Osteocyte (in vitro differentiated cells): ENCODE results near the gene CHAF1A. TPM values are rescaled to one million over a fixed set of nuclear protein-coding genes. Genes with fewer than 3 reads are reported as not detected.

Source experiments
- DNase-seq: peaks from one replicate; pipeline ENCODE4 v3.0.0; 2021; ENCODE audit warnings: mixed read lengths; ENCODE audit not compliant: unreplicated experiment; ENCODE audit errors: extremely low spot score
- H3K27ac Mint-ChIP-seq: one replicate; pipeline ENCODE4 v1.8.0; 2021; ENCODE audit warnings: mild to moderate bottlenecking, mixed read lengths; ENCODE audit not compliant: unreplicated experiment
- H3K27me3 Mint-ChIP-seq: one replicate; pipeline ENCODE4 v1.8.0; 2021; ENCODE audit warnings: mixed read lengths; ENCODE audit not compliant: unreplicated experiment
- H3K36me3 Mint-ChIP-seq: one replicate; pipeline ENCODE4 v1.8.0; 2021; ENCODE audit warnings: mixed read lengths; ENCODE audit not compliant: unreplicated experiment
- H3K4me1 Mint-ChIP-seq: one replicate; pipeline ENCODE4 v1.8.0; 2021; ENCODE audit warnings: mixed read lengths; ENCODE audit not compliant: unreplicated experiment
- H3K4me3 Mint-ChIP-seq: one replicate; pipeline ENCODE4 v1.8.0; 2021; ENCODE audit warnings: mild to moderate bottlenecking, moderate library complexity, mixed read lengths; ENCODE audit not compliant: unreplicated experiment
- H3K9me3 Mint-ChIP-seq: one replicate; pipeline ENCODE4 v1.8.0; 2021; ENCODE audit warnings: mixed read lengths; ENCODE audit not compliant: unreplicated experiment
- total RNA-seq: library from RNA; stranded (reverse); gene quantifications from 2 replicates; pipeline ENCODE4 v1.2.1, GENCODE V29; 2021
- TF ChIP-seq, protein P1 (sequence below): fragments of 200-600 bp; sonication (generic); IDR thresholded peaks from 2 replicates; pipeline ENCODE4 v1.5.0; 2021; ENCODE audit warnings: antibody characterized with exemption, mild to moderate bottlenecking, moderate library complexity

CHAF1A gene
- total RNA-seq, 1 donor from 2014 or later = 9.7 TPM

DNA sequence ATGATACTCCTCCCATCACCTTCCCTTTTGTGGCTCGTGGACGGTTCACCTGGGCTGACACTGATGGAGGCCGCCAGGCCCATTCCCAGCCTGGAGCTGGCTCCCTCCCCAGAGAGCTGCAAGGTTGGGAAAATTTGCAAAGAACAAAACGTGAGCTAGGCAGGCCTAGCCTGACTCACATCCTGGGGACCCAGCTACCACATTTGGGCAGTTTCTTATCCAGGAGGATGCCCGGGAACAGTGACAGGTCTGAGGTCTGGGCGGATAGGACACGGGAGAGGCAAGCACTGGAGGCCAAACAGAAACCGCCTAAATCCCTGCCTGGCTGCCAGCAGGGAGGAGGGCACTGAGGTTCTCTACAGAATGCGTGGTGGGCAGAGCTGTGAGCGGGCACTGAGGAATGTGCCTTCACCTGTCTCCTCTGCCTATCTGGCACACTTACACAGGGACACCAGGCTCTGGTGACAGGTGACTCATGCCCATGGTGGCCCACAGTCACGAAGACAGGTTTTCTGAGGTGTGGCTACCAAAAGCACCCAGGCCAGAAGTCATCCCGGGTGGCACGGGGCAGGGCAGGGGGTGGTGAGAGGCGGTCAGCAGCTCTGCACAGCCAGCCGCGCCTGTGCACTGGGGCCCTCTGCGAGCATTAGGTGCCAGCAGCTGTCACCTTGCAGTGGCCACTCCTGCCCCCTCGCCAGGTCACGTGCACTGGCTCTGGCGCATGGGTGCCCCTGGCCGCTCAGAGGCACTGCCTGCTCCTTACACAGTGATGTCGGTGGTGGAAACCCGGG lies 25.3 kb upstream of the CHAF1A start:
- H3K36me3 Mint-ChIP-seq = no peaks in the 10 kb centered on the region
- H3K27me3 Mint-ChIP-seq = no peaks in the 10 kb centered on the region
- H3K9me3 Mint-ChIP-seq = no peaks in the 10 kb centered on the region
- peaks cover 74% of the 10 kb centered on the region for H3K4me1 Mint-ChIP-seq
- H3K4me3 Mint-ChIP-seq = no peak overlapping the region
- DNase-seq = no peak
- peak overlapping the region; percentile 77 for H3K27ac Mint-ChIP-seq
- TF ChIP-seq, protein P1, sequence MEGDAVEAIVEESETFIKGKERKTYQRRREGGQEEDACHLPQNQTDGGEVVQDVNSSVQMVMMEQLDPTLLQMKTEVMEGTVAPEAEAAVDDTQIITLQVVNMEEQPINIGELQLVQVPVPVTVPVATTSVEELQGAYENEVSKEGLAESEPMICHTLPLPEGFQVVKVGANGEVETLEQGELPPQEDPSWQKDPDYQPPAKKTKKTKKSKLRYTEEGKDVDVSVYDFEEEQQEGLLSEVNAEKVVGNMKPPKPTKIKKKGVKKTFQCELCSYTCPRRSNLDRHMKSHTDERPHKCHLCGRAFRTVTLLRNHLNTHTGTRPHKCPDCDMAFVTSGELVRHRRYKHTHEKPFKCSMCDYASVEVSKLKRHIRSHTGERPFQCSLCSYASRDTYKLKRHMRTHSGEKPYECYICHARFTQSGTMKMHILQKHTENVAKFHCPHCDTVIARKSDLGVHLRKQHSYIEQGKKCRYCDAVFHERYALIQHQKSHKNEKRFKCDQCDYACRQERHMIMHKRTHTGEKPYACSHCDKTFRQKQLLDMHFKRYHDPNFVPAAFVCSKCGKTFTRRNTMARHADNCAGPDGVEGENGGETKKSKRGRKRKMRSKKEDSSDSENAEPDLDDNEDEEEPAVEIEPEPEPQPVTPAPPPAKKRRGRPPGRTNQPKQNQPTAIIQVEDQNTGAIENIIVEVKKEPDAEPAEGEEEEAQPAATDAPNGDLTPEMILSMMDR = no peak

DNA sequence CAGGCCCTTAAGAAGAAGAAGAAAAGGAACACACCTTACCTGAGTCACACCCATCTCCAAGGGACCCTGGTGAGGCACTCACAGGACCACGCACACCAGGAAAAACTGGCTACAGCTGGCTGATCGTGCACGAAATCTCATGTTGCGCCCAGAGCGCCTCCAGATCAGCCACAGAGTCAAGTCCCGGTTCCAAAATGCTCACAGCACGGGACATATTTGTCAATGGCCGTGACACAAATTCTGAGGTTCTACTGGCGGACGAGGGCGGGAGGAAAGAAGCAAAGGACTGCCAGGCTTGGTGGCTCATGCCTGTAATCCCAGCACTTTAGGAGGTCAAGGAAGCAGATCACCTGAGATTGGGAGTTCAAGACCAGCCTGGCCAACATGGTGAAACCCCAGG lies 23.6 kb upstream of the CHAF1A start:
- no peak overlapping the region for H3K27ac Mint-ChIP-seq
- H3K36me3 Mint-ChIP-seq = peaks cover 2% of the 10 kb centered on the region
- H3K27me3 Mint-ChIP-seq = no peaks in the 10 kb centered on the region

DNA sequence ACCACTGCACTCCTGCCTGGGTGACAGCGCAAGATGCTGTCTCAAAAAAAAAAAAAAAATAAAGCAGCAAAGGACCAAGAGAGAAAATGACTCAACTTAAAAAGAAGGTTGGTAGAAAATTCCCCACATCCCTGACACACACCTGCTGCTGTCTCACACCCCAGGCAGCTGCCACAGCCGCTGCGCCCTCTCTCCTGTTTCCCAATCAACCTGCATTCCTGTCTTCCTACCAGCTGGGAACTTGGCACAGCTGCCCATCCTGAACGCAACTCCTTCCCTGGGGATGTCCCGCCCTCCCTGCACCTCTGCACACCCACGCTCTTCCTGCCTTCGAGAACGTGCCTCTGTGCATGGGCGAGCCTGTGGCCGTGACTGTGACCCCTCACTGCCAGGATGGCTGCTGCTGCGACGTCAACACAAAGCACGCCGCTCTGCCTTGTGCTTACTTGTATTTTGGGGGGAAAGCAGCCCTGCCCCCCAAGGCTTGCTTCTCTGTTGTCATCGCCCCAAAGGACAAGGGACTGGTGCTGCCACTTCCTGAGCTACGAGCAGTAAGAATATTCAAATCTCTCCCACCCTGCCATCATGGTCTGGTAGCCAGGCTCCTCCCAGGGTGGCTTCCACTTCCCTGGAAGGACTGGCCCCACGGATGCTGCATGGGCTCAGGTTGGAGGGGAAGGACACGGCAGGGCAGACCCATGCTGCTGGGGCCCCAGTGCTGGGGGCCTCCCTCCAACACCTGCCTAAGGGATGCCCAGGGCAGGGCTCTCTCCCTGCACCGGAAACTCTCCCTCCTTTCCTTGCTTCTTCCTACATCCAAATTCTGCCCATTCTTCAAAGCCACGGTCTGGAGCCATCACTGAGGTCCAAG lies 22.8 kb upstream of the CHAF1A start:
- TF ChIP-seq, protein P1 = no peak
- Mint-ChIP-seq H3K27me3 (no peaks in the 10 kb centered on the region), H3K4me3 (no peak overlapping the region), H3K4me1 (peaks cover 51% of the 10 kb centered on the region), H3K9me3 (no peaks in the 10 kb centered on the region), H3K36me3 (peaks cover 2% of the 10 kb centered on the region), H3K27ac (peak overlapping the region; percentile 66)
- DNase-seq = no peak

More for the DNA sequence above, 23.6 kb upstream of the CHAF1A start:
- Mint-ChIP-seq H3K4me3 (no peak overlapping the region), H3K9me3 (no peaks in the 10 kb centered on the region), H3K4me1 (peaks cover 59% of the 10 kb centered on the region)
- TF ChIP-seq, protein P1 = no peak
- no peak for DNase-seq

DNA sequence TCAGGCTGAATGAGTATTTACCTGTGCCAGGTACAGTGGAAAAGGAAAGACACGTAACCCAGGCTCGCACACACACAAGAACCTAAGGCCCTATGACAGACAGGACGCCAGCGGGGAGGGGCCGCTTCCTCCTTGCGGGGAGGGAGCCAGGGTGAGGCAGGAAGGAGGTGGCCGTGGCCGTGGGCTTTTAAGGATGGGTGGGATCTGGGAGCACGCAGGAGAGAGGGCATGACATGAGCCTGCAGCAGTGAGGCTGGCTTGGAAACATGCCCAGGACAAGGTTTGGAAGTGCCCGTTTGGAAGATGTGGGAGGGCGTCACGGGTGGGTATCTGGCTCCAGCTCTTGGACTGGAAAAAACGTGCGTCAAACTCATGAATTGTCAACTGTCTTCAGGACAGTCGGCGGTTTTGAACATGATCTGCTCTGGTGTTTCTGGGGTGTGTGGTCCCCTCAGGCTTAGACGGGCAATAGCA lies 22.1 kb upstream of the CHAF1A start:
- no peak overlapping the region for H3K4me3 Mint-ChIP-seq
- H3K36me3 Mint-ChIP-seq = peaks cover 2% of the 10 kb centered on the region
- peak overlapping the region; percentile 23 for H3K27ac Mint-ChIP-seq
- H3K4me1 Mint-ChIP-seq = peaks cover 49% of the 10 kb centered on the region
- DNase-seq = no peak
- no peaks in the 10 kb centered on the region for H3K27me3 Mint-ChIP-seq
- no peaks in the 10 kb centered on the region for H3K9me3 Mint-ChIP-seq
- TF ChIP-seq, protein P1 = no peak
